Psoas muscle (tissue), 8 donors: Measurements from ENCODE around the gene ADIRF. TPM values are rescaled to one million over a fixed set of nuclear protein-coding genes. Genes with fewer than 3 reads are reported as not detected.
"Not testable (repeated sequence)": the region's sequence is repeated elsewhere in the genome, so short reads cannot be mapped to it uniquely, and the experiment has no call there.

Experiments
- ATAC-seq, 4 donors: fragments of 200-7000 bp; cut with Tn5 transposase; one replicate each; pipeline ENCODE4 v1.9.1; 2020; ENCODE audit warnings: moderate library complexity in 3 of 4, mild to moderate bottlenecking in 2 of 4
- DNase-seq, 2 donors: peaks; one replicate each; pipeline ENCODE4 v3.0.0-alpha.2; 2020
- H3K27ac ChIP-seq: fragments of 200-600 bp; one replicate; pipeline ENCODE4 v1.8.0; 2022
- H3K27me3 ChIP-seq, 3 donors: fragments of 200-600 bp in 1 of 3; one replicate each; pipeline versions ENCODE4 v1.6.1 to v1.8.0; 2013 to 2022; ENCODE audit warnings: low read length in 2 of 3, mild to moderate bottlenecking in 2 of 3, moderate library complexity in 1 of 3; ENCODE audit not compliant: insufficient read depth in 3 of 3
- H3K36me3 ChIP-seq, 2 donors: fragments of 200-600 bp in 1 of 2; one replicate each; pipeline versions ENCODE4 v1.6.1 to v1.8.0; 2013 to 2022; ENCODE audit warnings: low read depth in 1 of 2, mild to moderate bottlenecking in 1 of 2, moderate library complexity in 1 of 2; ENCODE audit not compliant: insufficient read depth in 1 of 2
- H3K4me1 ChIP-seq: fragments of 200-600 bp; one replicate; pipeline ENCODE4 v1.8.0; 2022
- H3K4me3 ChIP-seq: fragments of 200-600 bp; one replicate; pipeline ENCODE4 v1.8.0; 2022; ENCODE audit warnings: mild to moderate bottlenecking
- H3K9me3 ChIP-seq: fragments of 200-600 bp; one replicate; pipeline ENCODE4 v1.8.0; 2022
- WGBS, 3 donors: extraction: QIAGEN DNeasy Blood & Tissue Kit; methylation state at CpG; one replicate each; pipeline versions ENCODE4 v1.1.6 to v1.1.7; 2013; 5-methylcytosine and 5-hydroxymethylcytosine counted together
- intact Hi-C, 2 donors: fragments of 100-400 bp; cut with DNase I; formaldehyde crosslinking; loops; one replicate each; pipeline versions ENCODE4 v1.11.0 to v1.14.2; 2022
- polyA plus RNA-seq, 3 donors: library from polyadenylated mRNA; stranded (reverse); fragments of 200-250 nt; gene quantifications; one replicate each; pipeline ENCODE4 v1.2.3, GENCODE V29; 2013
- total RNA-seq, 4 donors: library from RNA; stranded (reverse); fragmentation: NEBNext Ultra II Directional in 2 of 4; extraction: Animal tissue kit (Norgen Biotek cat#: 25700) in 2 of 4; gene quantifications; one replicate each; pipeline versions ENCODE4 v1.2.1 to v1.2.4, GENCODE V29; 2021 to 2023
- TF ChIP-seq, protein P1 (sequence below): fragments of 200-600 bp; IDR thresholded peaks from one replicate; pipeline ENCODE4 v1.8.0; 2022; ENCODE audit warnings: antibody characterized with exemption
- donor health status: healthy with polysubstance abuse.
- donor health status: DM: no; HTN: no; CAD: no; lungs with moderate emphysema.
- donor health status: Bipolar disorder and iron deficiency.
- donor health status: healthy.
- donor health status: DM: yes; HTN: yes; CAD: no.
- donor health status: DM: no; HTN: no; CAD: no.
- donor health status: DM: no; HTN: no; CAD: no.
- donor health status: DM: yes; HTN: yes; CAD: no.

Gene ADIRF
- total and polyA plus RNA-seq, 7 donors: 19.1 to 69.5 (median 34.9) TPM

DNA sequence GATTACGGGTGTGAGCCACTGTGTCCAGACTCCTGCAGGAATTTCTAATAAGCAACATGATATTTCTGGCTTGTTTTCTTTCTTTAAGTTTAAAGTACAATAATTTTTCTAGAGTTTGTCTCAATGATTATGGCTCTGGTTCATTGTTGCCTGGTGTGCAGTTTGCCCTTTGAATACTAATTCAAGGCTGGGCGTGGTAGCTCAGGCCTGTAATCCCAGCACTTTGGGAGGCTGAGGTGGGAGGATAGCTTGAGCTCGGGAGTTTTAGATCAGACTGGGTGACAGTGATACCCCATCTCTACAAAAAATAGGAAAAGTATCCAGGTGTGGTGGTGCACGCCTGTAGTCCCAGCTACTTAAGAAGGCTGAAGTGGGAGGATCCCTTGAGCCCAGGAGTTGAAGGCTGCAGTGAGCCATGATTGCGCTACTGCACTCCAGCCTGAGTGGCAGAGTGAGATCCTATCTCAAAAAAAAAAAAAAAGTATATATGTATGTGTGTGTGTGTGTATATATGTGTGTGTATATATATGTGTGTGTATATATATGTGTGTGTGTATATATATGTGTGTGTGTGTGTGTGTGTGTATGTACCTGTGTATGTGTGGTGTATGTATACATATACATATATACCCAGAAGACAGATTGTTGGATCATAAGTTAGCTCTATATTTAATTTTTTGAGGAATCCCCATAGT is 8.2 kb downstream of the ADIRF start:
- ATAC-seq (no peak), DNase-seq (no peak)
- Histone ChIP-seq H3K27me3 (no peaks in the 10 kb centered on the region), H3K36me3 (no peaks in the 10 kb centered on the region), H3K4me1 (peaks cover 45% of the 10 kb centered on the region), H3K4me3 (no peak overlapping the region), H3K9me3 (no peaks in the 10 kb centered on the region), H3K27ac (no peak overlapping the region)
- TF ChIP-seq, protein P1, sequence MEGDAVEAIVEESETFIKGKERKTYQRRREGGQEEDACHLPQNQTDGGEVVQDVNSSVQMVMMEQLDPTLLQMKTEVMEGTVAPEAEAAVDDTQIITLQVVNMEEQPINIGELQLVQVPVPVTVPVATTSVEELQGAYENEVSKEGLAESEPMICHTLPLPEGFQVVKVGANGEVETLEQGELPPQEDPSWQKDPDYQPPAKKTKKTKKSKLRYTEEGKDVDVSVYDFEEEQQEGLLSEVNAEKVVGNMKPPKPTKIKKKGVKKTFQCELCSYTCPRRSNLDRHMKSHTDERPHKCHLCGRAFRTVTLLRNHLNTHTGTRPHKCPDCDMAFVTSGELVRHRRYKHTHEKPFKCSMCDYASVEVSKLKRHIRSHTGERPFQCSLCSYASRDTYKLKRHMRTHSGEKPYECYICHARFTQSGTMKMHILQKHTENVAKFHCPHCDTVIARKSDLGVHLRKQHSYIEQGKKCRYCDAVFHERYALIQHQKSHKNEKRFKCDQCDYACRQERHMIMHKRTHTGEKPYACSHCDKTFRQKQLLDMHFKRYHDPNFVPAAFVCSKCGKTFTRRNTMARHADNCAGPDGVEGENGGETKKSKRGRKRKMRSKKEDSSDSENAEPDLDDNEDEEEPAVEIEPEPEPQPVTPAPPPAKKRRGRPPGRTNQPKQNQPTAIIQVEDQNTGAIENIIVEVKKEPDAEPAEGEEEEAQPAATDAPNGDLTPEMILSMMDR: no peak
- WGBS, 3 donors: 92 to 98% (median 97%) methylated on average over 5 of the region's 5 CpGs
- intact Hi-C loops: loop anchor here (10.0 kb wide), 1 partner anchor 118 kb away; the partner anchor contains the start of genes GLUD1 (in 2 of the 2) and SHLD2 (in 2 of the 2)

DNA sequence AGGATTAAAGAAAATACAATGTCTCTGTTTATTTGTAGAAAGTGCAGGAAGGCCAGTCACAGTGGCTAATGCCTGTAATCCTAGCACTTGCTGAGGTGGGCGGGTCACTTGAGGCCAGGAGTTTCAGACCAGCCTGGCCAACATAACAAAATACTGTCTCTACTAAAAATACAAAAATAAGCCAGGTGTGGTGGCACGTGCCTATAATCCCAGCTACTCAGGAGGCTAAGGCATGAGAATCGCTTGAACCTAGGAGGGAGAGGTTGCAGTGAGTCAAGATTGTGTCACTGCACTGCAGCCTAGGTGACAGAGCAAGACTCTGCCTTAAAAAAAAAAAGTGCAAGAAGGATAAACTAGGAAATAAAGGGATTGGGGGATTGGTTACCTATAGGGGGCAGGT is 10.2 kb downstream of the ADIRF start:
- H3K27ac ChIP-seq: peak overlapping the region; percentile 86
- ATAC-seq: peak in 3 of 4 donors; percentile 24 to 48 (median 28)
- intact Hi-C loops: loop anchor here (10.0 kb wide), 1 partner anchor 116 kb away; the partner anchor contains the start of genes GLUD1 (in 2 of the 2) and SHLD2 (in 2 of the 2)
- not testable (repeated sequence) for DNase-seq, H3K27me3 ChIP-seq, H3K4me3 ChIP-seq, H3K36me3 ChIP-seq, H3K9me3 ChIP-seq
- peaks cover 39% of the 10 kb centered on the region for H3K4me1 ChIP-seq
- 25 to 45% (median 40%) methylated on average over 3 of the region's 3 CpGs for WGBS, 3 donors

- no peak overlapping the region for H3K4me3 ChIP-seq
Observed at GRCh38 chr10:86979296-86979818, 11.1 kb downstream of the ADIRF start.

DNA sequence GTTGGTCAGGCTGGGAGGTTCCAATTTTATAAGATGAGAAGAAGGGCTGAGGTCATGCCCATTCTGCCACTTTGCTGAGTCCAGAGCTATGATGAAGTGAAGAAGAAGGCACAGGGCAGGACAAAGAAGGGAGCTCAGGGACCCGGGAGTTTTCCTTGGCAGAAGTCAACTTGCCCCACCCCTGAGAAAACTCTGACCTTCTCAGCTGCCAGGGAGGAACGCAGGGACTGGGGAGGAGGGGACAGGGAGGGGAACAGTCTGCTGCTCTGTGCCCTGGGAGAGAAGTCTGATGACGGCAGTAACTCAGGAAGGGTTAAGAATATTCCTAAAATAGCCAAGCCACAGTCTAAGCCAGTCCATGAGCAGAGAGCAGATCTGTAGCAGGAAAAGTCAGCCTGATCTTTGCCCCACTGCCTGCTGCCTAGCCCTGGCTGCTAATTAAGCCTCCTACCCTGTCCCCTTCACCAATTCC is 11.7 kb downstream of the ADIRF start:
- TF ChIP-seq, protein P1: no peak
- Histone ChIP-seq H3K4me3 (peak overlapping the region; percentile 5), H3K27ac (peak overlapping the region; percentile 86), H3K9me3 (no peaks in the 10 kb centered on the region), H3K27me3 (no peaks in the 10 kb centered on the region), H3K4me1 (peaks cover 39% of the 10 kb centered on the region), H3K36me3 (no peaks in the 10 kb centered on the region)
- peak; percentile 86 to 91 (median 88) for ATAC-seq
- intact Hi-C loops: loop anchor here (10.0 kb wide), 1 partner anchor 115 kb away; the partner anchor contains the start of genes GLUD1 (in 2 of the 2) and SHLD2 (in 2 of the 2)
- peak in 1 of 2 donors; percentile 81 for DNase-seq
- 0 to 6% (median 4%) methylated on average over 3 of the region's 3 CpGs for WGBS, 3 donors

More at GRCh38 chr10:86979296-86979818, 11.1 kb downstream of the ADIRF start:
- Histone ChIP-seq H3K4me1 (peaks cover 39% of the 10 kb centered on the region), H3K36me3 (no peaks in the 10 kb centered on the region), H3K27me3 (no peaks in the 10 kb centered on the region), H3K9me3 (no peaks in the 10 kb centered on the region), H3K27ac (peak overlapping the region; percentile 86)
- ATAC-seq: peak in 2 of 4 donors; percentile 13 to 40
- DNase-seq: no peak
- intact Hi-C loops: loop anchor here (10.0 kb wide), 1 partner anchor 115 kb away; the partner anchor contains the start of genes GLUD1 (in 2 of the 2) and SHLD2 (in 2 of the 2)
- WGBS, 3 donors: 67 to 97% (median 89%) methylated on average over 4 of the region's 4 CpGs
- TF ChIP-seq, protein P1: no peak

DNA sequence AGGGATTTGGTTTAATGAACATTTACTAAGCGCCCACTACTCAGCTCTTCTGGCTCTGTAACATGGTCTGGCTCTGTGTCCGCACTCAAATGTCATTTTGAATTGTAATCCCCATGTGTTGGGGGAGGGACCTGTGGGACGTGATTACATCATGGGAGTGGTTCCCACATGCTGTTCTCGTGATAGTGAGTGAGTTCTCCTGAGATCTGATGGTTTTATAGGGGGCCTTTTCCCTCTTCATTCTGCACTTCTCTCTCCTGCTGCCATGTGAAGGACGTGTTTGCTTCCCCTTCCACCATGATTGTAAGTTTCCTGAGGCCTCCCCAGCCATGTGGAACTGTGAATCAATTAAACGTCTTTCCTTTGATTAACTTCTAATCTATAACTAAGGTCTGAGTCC is 12.7 kb downstream of the ADIRF start:
- intact Hi-C loops, H3K36me3 ChIP-seq, H3K4me3 ChIP-seq, DNase-seq, H3K27me3 ChIP-seq, H3K9me3 ChIP-seq: not testable (repeated sequence)
- 51 to 83% (median 57%) methylated on average over 6 of the region's 6 CpGs for WGBS, 3 donors
- Histone ChIP-seq H3K27ac (peak overlapping the region; percentile 86), H3K4me1 (peaks cover 39% of the 10 kb centered on the region)
- ATAC-seq: peak in 3 of 4 donors; percentile 50 to 73 (median 72)
